ENCODE data around the gene TMEM269.

GRCh38 chr1:42768172-42768571, 16.6 kb upstream of the TMEM269 start:
- TF ChIP-seq, protein P1, sequence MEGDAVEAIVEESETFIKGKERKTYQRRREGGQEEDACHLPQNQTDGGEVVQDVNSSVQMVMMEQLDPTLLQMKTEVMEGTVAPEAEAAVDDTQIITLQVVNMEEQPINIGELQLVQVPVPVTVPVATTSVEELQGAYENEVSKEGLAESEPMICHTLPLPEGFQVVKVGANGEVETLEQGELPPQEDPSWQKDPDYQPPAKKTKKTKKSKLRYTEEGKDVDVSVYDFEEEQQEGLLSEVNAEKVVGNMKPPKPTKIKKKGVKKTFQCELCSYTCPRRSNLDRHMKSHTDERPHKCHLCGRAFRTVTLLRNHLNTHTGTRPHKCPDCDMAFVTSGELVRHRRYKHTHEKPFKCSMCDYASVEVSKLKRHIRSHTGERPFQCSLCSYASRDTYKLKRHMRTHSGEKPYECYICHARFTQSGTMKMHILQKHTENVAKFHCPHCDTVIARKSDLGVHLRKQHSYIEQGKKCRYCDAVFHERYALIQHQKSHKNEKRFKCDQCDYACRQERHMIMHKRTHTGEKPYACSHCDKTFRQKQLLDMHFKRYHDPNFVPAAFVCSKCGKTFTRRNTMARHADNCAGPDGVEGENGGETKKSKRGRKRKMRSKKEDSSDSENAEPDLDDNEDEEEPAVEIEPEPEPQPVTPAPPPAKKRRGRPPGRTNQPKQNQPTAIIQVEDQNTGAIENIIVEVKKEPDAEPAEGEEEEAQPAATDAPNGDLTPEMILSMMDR (IDR thresholded peaks at IDR 0.05): no peak
- TF ChIP-seq POLR2A (IDR thresholded peaks at IDR 0.05): no peak
- TF ChIP-seq POLR2AphosphoS5 (IDR thresholded peaks at IDR 0.05): no peak
